HEK293T (cell line): Measurements from ENCODE around the gene GGA2.

Experiments
- ARNT ChIP-seq: fragments of 450-650 bp; IDR thresholded peaks from 2 replicates; pipeline ENCODE4 v1.6.1; 2017; ENCODE audit warnings: mild to moderate bottlenecking
- BHLHE40 ChIP-seq: fragments of 450-650 bp; IDR thresholded peaks from 2 replicates; pipeline ENCODE4 v1.6.1; 2016; ENCODE audit warnings: mild to moderate bottlenecking, moderate library complexity, borderline replicate concordance
- ELF4 ChIP-seq: fragments of 450-650 bp; IDR thresholded peaks from 2 replicates; pipeline ENCODE4 v1.6.1; 2017; ENCODE audit warnings: antibody characterized with exemption
- FOXA1 ChIP-seq: fragments of 450-650 bp; IDR thresholded peaks from 2 replicates; pipeline ENCODE4 v1.6.1; 2016; ENCODE audit warnings: mild to moderate bottlenecking
- FOXM1 ChIP-seq: fragments of 450-650 bp; IDR thresholded peaks from 2 replicates; pipeline ENCODE4 v1.6.1; 2017; ENCODE audit warnings: mild to moderate bottlenecking, borderline replicate concordance
- L3MBTL2 ChIP-seq: fragments of 450-650 bp; conservative IDR thresholded peaks from 2 replicates; pipeline ENCODE4 v1.6.1; 2016; ENCODE audit warnings: mild to moderate bottlenecking
- LEF1 ChIP-seq: fragments of 450-650 bp; IDR thresholded peaks from 2 replicates; pipeline ENCODE4 v1.6.1; 2017; ENCODE audit warnings: mild to moderate bottlenecking, borderline replicate concordance
- SP1 ChIP-seq: fragments of 450-650 bp; IDR thresholded peaks from 2 replicates; pipeline ENCODE4 v1.6.1; 2017
- SUZ12 ChIP-seq: fragments of 450-650 bp; IDR thresholded peaks from 2 replicates; pipeline ENCODE4 v1.6.1; 2016; ENCODE audit warnings: mild to moderate bottlenecking
- TARDBP ChIP-seq: fragments of 450-650 bp; IDR thresholded peaks from 2 replicates; pipeline ENCODE4 v1.6.1; 2016
- ZNF384 ChIP-seq: fragments of 450-650 bp; IDR thresholded peaks from 2 replicates; pipeline ENCODE4 v1.6.1; 2016
- TF ChIP-seq, protein P1 (sequence below): fragments of 450-650 bp; IDR thresholded peaks from 2 replicates; pipeline ENCODE4 v1.6.1; 2016

DNA sequence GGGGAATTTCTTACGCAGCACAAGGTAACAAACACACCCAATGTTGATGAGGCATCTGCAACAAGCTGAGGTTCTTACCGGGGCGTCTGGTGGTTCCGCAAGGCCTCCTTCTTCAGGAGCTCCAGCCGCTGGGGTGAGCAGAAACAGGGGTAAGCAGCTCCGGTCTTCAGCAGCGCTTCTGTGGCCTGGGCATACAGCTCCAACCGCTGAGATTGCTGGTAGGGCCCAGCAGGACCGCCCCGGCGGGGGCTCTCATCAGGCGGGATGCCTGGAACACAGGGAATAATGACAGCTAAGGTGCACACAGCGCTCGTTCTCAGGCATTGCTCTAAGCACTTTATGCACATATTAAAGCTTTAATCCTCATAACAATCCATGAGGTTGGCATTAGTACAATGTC is 34.1 kb upstream of the GGA2 start:
- TF ChIP-seq SP1 (no peak), SUZ12 (no peak), FOXA1 (no peak), LEF1 (no peak), FOXM1 (no peak), BHLHE40 (no peak), TARDBP (no peak), ARNT (no peak), ELF4 (no peak), ZNF384 (no peak), L3MBTL2 (no peak)
- TF ChIP-seq, protein P1, sequence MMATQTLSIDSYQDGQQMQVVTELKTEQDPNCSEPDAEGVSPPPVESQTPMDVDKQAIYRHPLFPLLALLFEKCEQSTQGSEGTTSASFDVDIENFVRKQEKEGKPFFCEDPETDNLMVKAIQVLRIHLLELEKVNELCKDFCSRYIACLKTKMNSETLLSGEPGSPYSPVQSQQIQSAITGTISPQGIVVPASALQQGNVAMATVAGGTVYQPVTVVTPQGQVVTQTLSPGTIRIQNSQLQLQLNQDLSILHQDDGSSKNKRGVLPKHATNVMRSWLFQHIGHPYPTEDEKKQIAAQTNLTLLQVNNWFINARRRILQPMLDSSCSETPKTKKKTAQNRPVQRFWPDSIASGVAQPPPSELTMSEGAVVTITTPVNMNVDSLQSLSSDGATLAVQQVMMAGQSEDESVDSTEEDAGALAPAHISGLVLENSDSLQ: no peak
